ENCODE results near the gene AIPL1. TPM values are rescaled to one million over a fixed set of nuclear protein-coding genes. Genes with fewer than 3 reads are reported as not detected.

The AIPL1 gene
- total RNA-seq, 1 experiment from 2014 or later: not detected

GRCh38 chr17:6377906-6378305 is 57.0 kb downstream of the AIPL1 start:
- CTCF ChIA-PET: no interaction called here
- TF ChIP-seq YY1 (IDR thresholded peaks at IDR 0.05; ENCODE audit: extremely low read depth, insufficient replicate concordance, low read depth, low read length): no peak
- no peak for TF ChIP-seq RAD21 (IDR thresholded peaks at IDR 0.05; ENCODE audit: low read depth)
- no peak for TF ChIP-seq EZH2 (IDR thresholded peaks at IDR 0.05)
- no peak for TF ChIP-seq POLR2A (IDR thresholded peaks at IDR 0.05; ENCODE audit: borderline replicate concordance, extremely low read depth, insufficient read depth, insufficient read length)
- TF ChIP-seq POLR2AphosphoS5 (IDR thresholded peaks at IDR 0.05; ENCODE audit: low read depth, low read length): no peak
- TF ChIP-seq ELF1 (IDR thresholded peaks at IDR 0.05; ENCODE audit: borderline replicate concordance, low read depth): no peak
- TF ChIP-seq ATF3 (IDR thresholded peaks at IDR 0.05): no peak
- TF ChIP-seq MAX (IDR thresholded peaks at IDR 0.05): no peak
- no peak for TF ChIP-seq ZFX (IDR thresholded peaks at IDR 0.05)
- TF ChIP-seq SP1 (IDR thresholded peaks at IDR 0.05; ENCODE audit: low read depth): no peak
- TF ChIP-seq CBX3 (IDR thresholded peaks at IDR 0.05; ENCODE audit: low read depth): no peak

GRCh38 chr17:6376931-6377361 is 58.0 kb downstream of the AIPL1 start:
- Histone ChIP-seq H3K9ac (ENCODE audit: low read length) (no peak overlapping the region), H2AFZ (ENCODE audit: low read depth, low read length, poor library complexity, severe bottlenecking) (no peak overlapping the region), H3K9me3 (ENCODE audit: control insufficient read depth in 1 of 2, insufficient read depth in 1 of 2, low read depth in 1 of 2, low read length in 2 of 2) (no peaks in the 10 kb centered on the region; a peak in 1 of 4 replicates), H3K79me2 (ENCODE audit: insufficient read depth, low read length) (no peaks in the 10 kb centered on the region), H3K4me3 (replicated peaks in 1 of 2; ENCODE audit: low read depth in 1 of 2, low read length in 2 of 2) (no peak overlapping the region), H3K9me2 (ENCODE audit: insufficient read depth) (no peaks in the 10 kb centered on the region), H3K4me2 (ENCODE audit: low read length) (no peak overlapping the region), H3K27ac (ENCODE audit: low read depth, low read length) (no peak overlapping the region), H3K36me3 (ENCODE audit: control insufficient read depth in 1 of 2, insufficient read depth in 2 of 2, low read length in 2 of 2) (no peaks in the 10 kb centered on the region), H4K20me1 (ENCODE audit: insufficient read depth) (no peaks in the 10 kb centered on the region), H3K27me3 (ENCODE audit: insufficient read depth, low read length) (no peaks in the 10 kb centered on the region), H3K4me1 (ENCODE audit: control insufficient read depth in 1 of 2, insufficient read depth in 2 of 2, low read length in 2 of 2) (peaks cover 25 to 31% of the 10 kb centered on the region in 2 experiments)
- POLR2A ChIA-PET: no interaction called here
- RAD21 ChIA-PET (ENCODE audit: low non-redundant PET in 1 of 2, low total read pairs in 2 of 2, uncharacterized antibody in 2 of 2, unreplicated experiment in 2 of 2): no interaction called here
- BruUV-seq (replicated peaks): no TSS peak
- CTCF ChIA-PET: no interaction called here
- intact Hi-C loops (cut with micrococcal nuclease): no loop called here
- ATAC-seq: no peak
- DNase-seq (ENCODE audit: low read depth, low spot score): no peak
- TF ChIP-seq REST (IDR thresholded peaks at IDR 0.05; ENCODE audit: low read depth): no peak
- no peak for TF ChIP-seq CEBPB (IDR thresholded peaks at IDR 0.05; ENCODE audit: low read depth)
- TF ChIP-seq FOSL1 (IDR thresholded peaks at IDR 0.05; ENCODE audit: low read depth): no peak
- no peak for TF ChIP-seq SP1 (IDR thresholded peaks at IDR 0.05; ENCODE audit: low read depth)
- no peak for TF ChIP-seq EGR1 (IDR thresholded peaks at IDR 0.05; ENCODE audit: low read depth)
- no peak for TF ChIP-seq ZBTB33 (IDR thresholded peaks at IDR 0.05; ENCODE audit: extremely low read depth, insufficient replicate concordance, low read length)
- TF ChIP-seq ATF3 (IDR thresholded peaks at IDR 0.05): no peak
- TF ChIP-seq ELF1 (IDR thresholded peaks at IDR 0.05; ENCODE audit: borderline replicate concordance, low read depth): no peak

More at GRCh38 chr17:6377906-6378305, 57.0 kb downstream of the AIPL1 start:
- peaks cover 25 to 31% of the 10 kb centered on the region in 2 experiments for H3K4me1 ChIP-seq (ENCODE audit: control insufficient read depth in 1 of 2, insufficient read depth in 2 of 2, low read length in 2 of 2)
- no peak overlapping the region for H3K4me3 ChIP-seq (replicated peaks in 1 of 2; ENCODE audit: low read depth in 1 of 2, low read length in 2 of 2)
- no peaks in the 10 kb centered on the region for H3K27me3 ChIP-seq (ENCODE audit: insufficient read depth, low read length)
- BruUV-seq (replicated peaks): no TSS peak
- no peak overlapping the region for H2AFZ ChIP-seq (ENCODE audit: low read depth, low read length, poor library complexity, severe bottlenecking)
- no peaks in the 10 kb centered on the region for H3K9me2 ChIP-seq (ENCODE audit: insufficient read depth)
- no peaks in the 10 kb centered on the region for H3K79me2 ChIP-seq (ENCODE audit: insufficient read depth, low read length)
- DNase-seq (ENCODE audit: low read depth, low spot score): no peak
- POLR2A ChIA-PET: no interaction called here
- intact Hi-C loops (cut with micrococcal nuclease): no loop called here
- H3K27ac ChIP-seq (ENCODE audit: low read depth, low read length): no peak overlapping the region
- H3K4me2 ChIP-seq (ENCODE audit: low read length): no peak overlapping the region
- H3K9ac ChIP-seq (ENCODE audit: low read length): no peak overlapping the region
- no peaks in the 10 kb centered on the region; a peak in 1 of 4 replicates for H3K9me3 ChIP-seq (ENCODE audit: control insufficient read depth in 1 of 2, insufficient read depth in 1 of 2, low read depth in 1 of 2, low read length in 2 of 2)
- RAD21 ChIA-PET (ENCODE audit: low non-redundant PET in 1 of 2, low total read pairs in 2 of 2, uncharacterized antibody in 2 of 2, unreplicated experiment in 2 of 2): no interaction called here
- no peaks in the 10 kb centered on the region for H4K20me1 ChIP-seq (ENCODE audit: insufficient read depth)
- no peaks in the 10 kb centered on the region for H3K36me3 ChIP-seq (ENCODE audit: control insufficient read depth in 1 of 2, insufficient read depth in 2 of 2, low read length in 2 of 2)
- ATAC-seq: no peak
